K562 (cell line): ENCODE results near the gene RAB3GAP2. TPM values are rescaled to one million over a fixed set of nuclear protein-coding genes. Genes with fewer than 3 reads are reported as not detected.

Source experiments
- ATF3 ChIP-seq, 2 experiments: fragments of 450-650 bp in 1 of 2; sonication (generic) in 1 of 2; formaldehyde crosslinking in 1 of 2; IDR thresholded peaks in 1 of 2; conservative IDR thresholded peaks in 1 of 2; 2 replicates each; pipeline versions ENCODE4 v1.6.1 to v1.8.1; 2016 to 2023; ENCODE audit warnings: mild to moderate bottlenecking in 2 of 2, moderate library complexity in 2 of 2, inconsistent platforms in 1 of 2, missing genetic modification reagents in 1 of 2
- CHD1 ChIP-seq: fragments of 200-600 bp; sonication (generic); IDR thresholded peaks from one replicate; pipeline ENCODE4 v1.6.1; 2012; ENCODE audit warnings: mild to moderate bottlenecking, moderate library complexity, low read length, inconsistent platforms
- E2F3 ChIP-seq: fragments of 250-450 bp; sonication (Bioruptor Pico); IDR thresholded peaks from 2 replicates; pipeline ENCODE4 v1.4.0; 2020; ENCODE audit warnings: mild to moderate bottlenecking
- EP300 ChIP-seq: IDR thresholded peaks from 2 replicates; pipeline ENCODE4 v1.6.1; 2012; ENCODE audit warnings: low read length, improper control_type of control experiment
- ETV1 ChIP-seq: fragments of 450-650 bp; conservative IDR thresholded peaks from 2 replicates; pipeline ENCODE4 v1.6.1; 2016; ENCODE audit warnings: missing genetic modification characterization, control low read depth, low read depth, missing compliant biosample characterization
- HOMEZ ChIP-seq: fragments of 250-450 bp; sonication (Bioruptor Pico); IDR thresholded peaks from 2 replicates; pipeline ENCODE4 v1.4.0; 2020; ENCODE audit warnings: mild to moderate bottlenecking, moderate library complexity
- NFIX ChIP-seq: fragments of 250-450 bp; sonication (Bioruptor Pico); IDR thresholded peaks from 2 replicates; pipeline ENCODE4 v1.4.0; 2020; ENCODE audit warnings: low read depth, mild to moderate bottlenecking, moderate library complexity
- NFXL1 ChIP-seq: fragments of 450-650 bp; formaldehyde crosslinking; IDR thresholded peaks from 2 replicates; pipeline ENCODE4 v1.4.0; 2021; ENCODE audit warnings: mild to moderate bottlenecking
- NRF1 ChIP-seq, 2 experiments: fragments of 450-650 bp; IDR thresholded peaks in 1 of 2; conservative IDR thresholded peaks in 1 of 2; 2 replicates each; pipeline ENCODE4 v1.6.1; 2014; ENCODE audit warnings: mild to moderate bottlenecking in 2 of 2
- PTRF ChIP-seq: fragments of 450-650 bp; IDR thresholded peaks from 2 replicates; pipeline ENCODE4 v1.6.1; 2016; ENCODE audit warnings: mild to moderate bottlenecking, missing genetic modification characterization, missing compliant biosample characterization
- RCOR1 ChIP-seq, 2 experiments: IDR thresholded peaks; 2 replicates each; pipeline ENCODE4 v1.6.1; 2012; ENCODE audit warnings: low read depth in 2 of 2, low read length in 2 of 2, borderline replicate concordance in 1 of 2, improper control_type of control experiment in 1 of 2
- SMAD3 ChIP-seq: fragments of 450-650 bp; formaldehyde crosslinking; conservative IDR thresholded peaks from 2 replicates; pipeline ENCODE4 v1.4.0; 2020; ENCODE audit warnings: mild to moderate bottlenecking
- SMAD4 ChIP-seq: fragments of 250-450 bp; sonication (Bioruptor Pico); conservative IDR thresholded peaks from 2 replicates; pipeline ENCODE4 v1.8.0; 2021; ENCODE audit warnings: inconsistent platforms, mild to moderate bottlenecking, moderate library complexity
- STAT5B ChIP-seq: fragments of 250-450 bp; sonication (Bioruptor Pico); IDR thresholded peaks from 2 replicates; pipeline ENCODE4 v1.8.0; 2021; ENCODE audit warnings: mild to moderate bottlenecking, inconsistent platforms
- ZNF583 ChIP-seq: fragments of 250-450 bp; sonication (Bioruptor Pico); IDR thresholded peaks from 2 replicates; pipeline ENCODE4 v1.4.0; 2020
- ZNF592 ChIP-seq: fragments of 450-650 bp; IDR thresholded peaks from 2 replicates; pipeline ENCODE4 v1.6.1; 2017; ENCODE audit warnings: antibody characterized with exemption, mild to moderate bottlenecking
- ZNF644 ChIP-seq: fragments of 200-800 bp; sonication (Bioruptor generic); IDR thresholded peaks from 2 replicates; pipeline ENCODE4 v1.6.1; 2016; ENCODE audit warnings: low read depth, missing genetic modification characterization, missing compliant biosample characterization
- polyA plus RNA-seq, 8 experiments: library from polyadenylated mRNA; depleted of rRNA in 4 of 8; stranded (reverse) in 5 of 8; unstranded in 3 of 8; fragments of >200 nt; fragmentation: Nextera tagmentation in 2 of 8; fragmentation: Illumina TruSeq in 1 of 8; extraction: Ambion mirVana in 2 of 8; extraction: Trizol in 1 of 8; gene quantifications; 2 replicates each; pipeline versions ENCODE4 v1.2.1 to v1.2.3, GENCODE V29; 2011 to 2014; ENCODE audit warnings: inconsistent platforms in 1 of 8, missing spikeins in 1 of 8
- total RNA-seq, 7 experiments: library from RNA; depleted of rRNA in 6 of 7; stranded (reverse); fragments of >200 nt in 6 of 7; fragmentation: Illumina TruSeq in 2 of 7; extraction: Trizol in 2 of 7; gene quantifications; 2 replicates each; pipeline versions ENCODE4 v1.2.1 to v1.2.3, GENCODE V29; 2011 to 2021; ENCODE audit warnings: low replicate concordance in 1 of 7

The RAB3GAP2 gene
- total and polyA plus RNA-seq, 9 of the 15 experiments (the other 6 are each of a cell fraction or from before 2014, with no cell fraction given): 14.1 to 69.1 (median 32.2) TPM

- TF ChIP-seq RCOR1 (IDR thresholded peaks at IDR 0.05; ENCODE audit: borderline replicate concordance in 1 of 2, low read depth in 2 of 2, low read length in 2 of 2) (peak in 1 of 2 experiments; percentile 62; a peak in 1 of 4 replicates), PTRF (no peak), SMAD3 (CRISPR knock-in tag) (peak; percentile 49; the same call in 1 of the 2 replicates), CHD1 (no peak), NFXL1 (CRISPR knock-in tag) (0 out of 2 replicates have a peak, but pooled peaks have one; percentile 14), ZNF592 (peak; percentile 28; the same call in 1 of the 2 replicates), HOMEZ (0 out of 2 replicates have a peak, but pooled peaks have one; percentile 65), ZNF644 (peak; percentile 30; the same call in 1 of the 2 replicates), NRF1 (conservative IDR thresholded peaks at IDR 0.05 in 1 of 2, IDR thresholded peaks at IDR 0.05 in 1 of 2) (no peak), ATF3 (IDR thresholded peaks at IDR 0.05) (peak; percentile 83), ATF3 (CRISPR knock-in tag; conservative IDR thresholded peaks at IDR 0.05) (no peak; the same call in 1 of the 2 replicates), ETV1 (tag) (peak; percentile 45), EP300 (peak; percentile 30; the same call in 1 of the 2 replicates), STAT5B (no peak), E2F3 (CRISPR knock-in tag) (0 out of 2 replicates have a peak, but pooled peaks have one; percentile 49), ZNF583 (CRISPR knock-in tag) (peak; percentile 78; the same call in 1 of the 2 replicates), NFIX (0 out of 2 replicates have a peak, but pooled peaks have one; percentile 16), SMAD4 (CRISPR knock-in tag) (peak; percentile 85)
Observed at GRCh38 chr1:220274251-220274855, 2.1 kb upstream of the RAB3GAP2 start (continued).
